Adipose tissue (tissue), 3 donors: ENCODE measurements around the gene CCDC196. TPM values are rescaled to one million over a fixed set of nuclear protein-coding genes. Genes with fewer than 3 reads are reported as not detected.
"Not testable (repeated sequence)": the region's sequence is repeated elsewhere in the genome, so short reads cannot be mapped to it uniquely, and the experiment has no call there.

Experiments used
- H3K27ac ChIP-seq: one replicate; pipeline ENCODE4 v1.5.1; 2013; ENCODE audit warnings: low read depth, low read length
- WGBS, 3 donors: extraction: QIAGEN DNeasy Blood & Tissue Kit; methylation state at CpG; one replicate each; pipeline ENCODE4 v1.1.7; 2013; 5-methylcytosine and 5-hydroxymethylcytosine counted together
- polyA plus RNA-seq, 3 donors: library from polyadenylated mRNA; stranded (reverse); fragments of 200-250 nt; gene quantifications; one replicate each; pipeline ENCODE4 v1.2.3, GENCODE V29; 2013
- donor health status: healthy with polysubstance abuse.
- donor health status: Bipolar disorder and iron deficiency.
- donor health status: healthy.

Gene CCDC196
- polyA plus RNA-seq, 3 donors, result 0.61 TPM; not detected in 2

DNA sequence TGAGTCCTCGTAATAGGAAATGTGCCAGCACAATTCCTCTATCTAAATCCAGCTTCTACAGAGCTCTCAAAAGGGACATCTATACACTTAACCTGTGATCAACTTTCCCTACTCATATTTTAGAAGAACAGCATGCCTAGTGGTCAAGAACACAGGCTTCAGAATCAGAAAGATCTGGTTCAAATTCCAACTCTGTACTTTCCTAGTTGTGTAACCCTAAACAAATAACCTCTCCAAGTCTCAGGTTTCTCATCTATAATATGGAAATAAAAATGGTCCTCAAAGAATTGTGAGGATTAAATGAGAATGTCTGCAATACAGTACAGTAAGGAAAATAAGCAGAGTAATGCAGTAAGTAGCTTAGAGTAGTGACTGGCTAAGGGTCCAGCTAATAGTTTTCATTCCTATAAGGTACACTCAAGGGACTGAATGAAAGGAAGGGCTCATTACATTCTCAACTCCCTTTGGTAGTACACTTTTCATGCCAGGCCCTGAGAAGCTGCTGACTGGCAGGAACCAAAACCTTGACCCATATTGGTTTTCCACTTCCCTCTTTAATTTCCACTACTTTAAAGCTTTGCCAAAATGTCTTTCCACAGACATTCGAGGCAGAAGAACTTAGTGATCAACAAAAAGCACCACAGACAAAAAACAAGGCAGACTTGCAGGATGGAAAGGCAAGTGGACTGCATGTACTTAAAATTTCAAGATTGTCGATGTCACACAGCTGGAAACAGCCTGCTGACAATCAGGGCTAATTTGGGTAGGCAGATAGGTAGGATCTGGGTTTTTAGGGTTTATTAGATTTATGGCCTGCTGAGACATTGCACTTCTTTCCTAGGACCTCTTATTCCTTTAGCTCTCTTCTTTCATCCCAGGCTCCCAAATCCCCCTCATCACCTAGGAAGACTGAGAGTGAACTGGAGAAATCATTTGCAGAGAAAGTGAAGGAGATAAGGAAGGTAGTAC, 4.3 kb downstream of the CCDC196 start:
- H3K27ac ChIP-seq, result no peak overlapping the region
- WGBS, 3 donors, result 61 to 65% (median 63%) methylated on average over 3 of the region's 3 CpGs

DNA sequence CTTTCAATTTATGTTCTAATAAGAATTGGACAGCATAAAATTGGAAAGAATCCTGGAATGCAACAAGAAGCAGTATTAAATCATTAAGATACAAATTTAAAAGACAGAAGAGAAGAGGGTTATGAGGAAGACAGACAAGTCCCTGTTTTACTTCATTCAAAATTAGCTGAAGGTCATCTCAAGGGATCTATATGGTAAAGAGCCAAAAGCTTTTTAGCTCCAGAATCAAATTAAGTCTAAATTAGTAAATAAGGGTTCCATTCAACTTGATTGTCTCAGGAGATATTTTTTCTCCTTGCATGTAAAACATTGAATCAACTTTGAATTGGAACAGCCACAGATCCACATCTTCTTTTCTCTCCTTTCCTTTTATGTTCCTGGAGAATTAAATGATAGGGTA, 7.6 kb downstream of the CCDC196 start:
- no peak overlapping the region for H3K27ac ChIP-seq

DNA sequence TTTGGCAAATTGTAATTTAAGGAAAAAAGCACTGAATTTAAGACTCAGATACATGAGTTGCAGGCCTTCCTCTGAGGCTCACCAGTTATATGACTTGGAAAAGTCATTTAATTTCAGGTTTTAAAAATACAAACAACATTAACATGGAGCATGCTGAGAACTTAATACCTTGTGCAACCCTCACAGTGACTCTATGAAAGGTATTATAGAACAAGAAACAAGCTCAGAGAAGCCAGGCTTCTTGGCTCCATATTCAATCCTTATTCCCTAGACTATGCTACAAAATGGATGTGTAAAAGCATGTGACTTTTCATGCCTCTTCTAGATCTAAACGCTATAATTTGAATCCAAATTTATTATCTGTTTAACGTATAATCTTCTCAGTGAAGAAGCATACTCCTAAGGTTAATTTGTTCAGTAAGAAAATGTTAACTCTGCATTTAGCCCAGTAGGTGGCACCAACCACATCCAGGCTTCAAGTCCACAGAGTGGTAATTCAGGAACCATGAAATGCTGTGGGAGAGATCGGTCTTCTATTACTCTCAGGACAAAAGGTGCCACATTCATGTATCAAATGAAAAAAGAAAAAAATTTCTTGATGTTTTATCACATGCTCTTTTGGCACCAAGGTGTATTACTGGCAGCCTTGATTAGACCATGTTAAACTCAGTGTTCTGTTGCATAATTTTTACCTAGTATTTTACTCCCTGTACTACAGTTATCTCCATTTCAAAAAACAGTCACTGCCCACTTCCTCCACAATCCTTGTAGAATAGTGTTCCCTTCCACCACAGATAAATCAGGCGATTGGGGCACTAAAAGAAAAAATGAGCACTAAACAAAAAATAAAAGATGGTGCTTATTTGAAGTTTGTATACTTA, 9.3 kb downstream of the CCDC196 start:
- WGBS, 3 donors, result 1 to 2% (median 2%) methylated on average over 4 of the region's 4 CpGs
- no peak overlapping the region for H3K27ac ChIP-seq

DNA sequence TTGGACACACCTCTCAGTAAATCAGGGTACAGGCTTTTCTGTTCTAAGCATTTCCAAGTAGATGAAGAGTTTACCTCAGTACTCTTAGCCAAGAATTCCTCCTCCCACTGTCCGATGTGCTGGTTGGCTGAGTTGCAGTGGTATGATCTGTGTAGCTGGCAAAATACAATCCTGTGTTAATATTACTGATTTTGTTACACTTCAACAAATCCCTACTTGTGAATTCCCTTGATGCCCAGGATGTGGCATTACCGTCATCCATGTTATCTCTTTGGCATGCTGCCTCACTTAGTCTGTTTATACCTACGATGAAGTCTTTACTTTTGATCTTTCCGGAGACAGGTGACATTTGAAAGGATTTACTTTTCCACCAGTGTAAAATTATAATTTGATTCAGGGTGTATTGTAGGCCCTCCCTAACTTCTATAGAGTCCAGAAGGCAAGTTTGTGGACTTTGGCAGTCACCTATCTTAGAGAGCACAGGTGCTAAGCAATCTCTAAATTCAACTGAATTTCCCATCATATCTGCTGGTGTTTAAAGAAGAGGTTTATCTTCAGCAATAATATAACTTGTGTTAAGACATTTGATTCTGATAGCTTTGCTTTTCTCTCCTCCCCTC, 10.1 kb downstream of the CCDC196 start:
- WGBS, 3 donors, result 20 to 58% (median 56%) methylated on average over 4 of the region's 4 CpGs
- no peak overlapping the region for H3K27ac ChIP-seq

DNA sequence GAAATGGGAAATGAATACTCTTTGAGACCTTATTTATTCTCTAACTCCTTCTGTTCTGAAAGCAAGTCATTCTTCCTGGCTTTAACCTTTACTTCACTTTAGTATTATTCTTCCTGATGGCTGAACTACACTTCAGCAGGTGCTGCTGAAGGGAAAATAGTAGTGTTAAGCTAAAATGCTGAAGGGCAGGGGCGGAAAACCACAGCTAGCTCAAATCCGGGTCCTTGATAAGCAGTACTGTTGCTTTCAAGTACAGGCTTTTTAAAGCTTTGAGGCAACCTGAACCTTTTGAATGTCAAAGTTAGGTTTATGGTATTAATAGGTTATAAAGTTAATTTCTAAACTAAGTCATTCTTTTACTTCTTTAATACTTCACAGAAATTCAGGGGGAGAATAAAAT, 10.7 kb downstream of the CCDC196 start:
- H3K27ac ChIP-seq, result no peak overlapping the region
- WGBS, 3 donors, result 26 to 51% (median 50%) methylated on average over 2 of the region's 2 CpGs

DNA sequence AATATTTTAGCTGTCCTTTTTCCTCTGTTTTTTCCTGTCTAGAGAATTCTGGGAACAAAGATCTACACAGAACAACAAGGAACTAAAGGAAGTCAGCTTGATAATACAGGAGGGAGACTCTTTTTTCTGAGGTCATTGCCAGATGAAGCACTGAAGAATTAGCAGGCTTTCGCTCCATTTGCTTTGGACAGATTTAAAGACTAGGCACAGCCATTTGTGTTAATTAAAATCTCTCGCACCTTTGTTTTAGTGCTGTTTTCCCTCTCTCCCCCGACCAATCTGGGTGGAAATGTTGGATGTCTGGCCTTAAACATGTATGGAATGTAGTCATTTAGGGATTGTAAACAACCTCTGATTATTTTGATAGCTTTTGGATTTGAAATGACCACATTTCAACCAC, 12.1 kb downstream of the CCDC196 start:
- 69 to 85% (median 72%) methylated on average over 3 of the region's 3 CpGs for WGBS, 3 donors
- H3K27ac ChIP-seq, result no peak overlapping the region

DNA sequence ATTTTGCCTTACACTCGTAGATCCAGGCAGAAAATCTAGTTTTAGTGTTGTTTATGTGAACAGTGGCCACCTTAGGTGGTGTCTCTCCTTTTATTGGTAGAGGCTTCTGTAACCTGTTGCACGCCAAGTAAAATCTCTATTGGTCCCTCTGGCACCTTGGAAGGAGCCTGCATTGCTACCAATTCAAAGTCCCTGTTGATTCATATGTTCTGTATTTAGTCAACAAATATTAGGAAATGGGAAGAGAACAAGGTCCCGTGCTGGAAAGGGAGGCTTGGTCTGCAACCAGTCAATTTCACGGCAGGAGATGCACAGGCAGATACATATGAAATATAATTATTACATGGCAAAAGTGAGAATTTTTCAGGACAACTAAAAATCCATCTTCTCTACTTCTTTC, 15.4 kb downstream of the CCDC196 start:
- H3K27ac ChIP-seq, result no peak overlapping the region
- 34 to 78% (median 76%) methylated on average over 4 of the region's 4 CpGs for WGBS, 3 donors

DNA sequence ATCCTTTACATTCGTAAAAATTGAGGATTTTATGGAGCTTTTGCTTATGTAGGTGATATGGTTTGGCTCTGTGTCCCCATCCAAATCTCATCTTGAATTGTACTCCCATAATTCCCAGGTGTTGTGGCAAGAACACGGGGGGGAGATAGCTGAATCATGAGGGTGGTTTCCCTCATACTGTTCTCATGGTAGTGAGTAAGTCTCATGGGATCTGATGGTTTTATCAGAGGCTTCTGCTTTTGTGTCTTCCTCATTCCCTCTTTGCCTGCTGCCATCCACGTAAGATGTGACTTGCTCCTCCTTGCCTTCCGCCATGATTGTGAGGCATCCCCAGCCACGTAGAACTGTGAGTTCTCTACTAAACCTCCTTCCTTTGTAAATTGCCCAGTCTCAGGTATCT, 16.7 kb downstream of the CCDC196 start:
- 87 to 96% (median 88%) methylated on average over 5 of the region's 5 CpGs for WGBS, 3 donors

DNA sequence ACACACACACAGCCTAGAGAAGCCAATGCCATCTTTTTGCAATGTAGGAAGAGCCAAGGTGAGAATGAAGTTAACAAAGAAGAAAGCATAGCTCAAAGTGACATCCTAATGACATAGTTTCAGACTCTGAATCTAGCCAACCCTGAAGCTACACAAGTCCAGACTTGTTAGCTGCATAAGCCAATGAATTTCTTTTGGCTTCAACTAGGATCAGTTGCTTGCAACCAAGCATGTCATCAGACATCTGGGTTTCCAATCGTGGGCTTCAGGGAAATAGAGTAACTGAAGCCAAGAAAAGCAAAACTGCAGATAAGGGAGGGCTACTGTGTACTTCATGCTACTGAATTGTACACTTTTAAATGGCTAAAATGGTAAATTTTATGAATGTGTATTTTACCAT, 17.4 kb downstream of the CCDC196 start:
- 35 to 62% (median 49%) methylated on average over 1 of the region's 1 CpG for WGBS, 3 donors
- H3K27ac ChIP-seq, result no peak overlapping the region

More for the DNA sequence above, 16.7 kb downstream of the CCDC196 start:
- H3K27ac ChIP-seq, result not testable (repeated sequence)

DNA sequence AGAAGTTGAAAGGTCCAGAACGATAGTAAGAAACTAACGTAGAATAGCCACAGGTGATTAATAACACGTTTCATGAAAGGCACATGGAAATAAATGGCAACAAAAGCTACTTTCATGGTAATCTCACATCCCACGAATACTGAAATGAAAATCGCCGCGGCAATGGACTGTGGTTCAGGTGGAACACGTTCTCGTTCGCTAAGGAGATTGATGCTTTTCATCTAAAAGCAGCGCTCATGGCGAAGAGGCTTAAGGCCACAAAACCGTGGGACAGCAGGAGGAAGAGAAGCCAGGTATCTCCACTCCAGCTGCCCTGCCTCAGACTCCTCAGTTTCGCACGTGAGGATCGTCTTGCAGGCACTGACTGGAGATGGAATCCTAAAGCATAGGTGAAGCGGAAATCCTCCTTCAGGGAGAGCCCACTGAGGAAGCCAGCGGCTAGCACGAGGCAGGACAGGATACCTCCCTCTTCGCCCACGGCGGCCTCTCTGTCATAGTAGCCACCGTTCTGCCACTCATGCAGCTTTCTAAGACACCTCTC, 21.1 kb downstream of the CCDC196 start:
- H3K27ac ChIP-seq, result no peak overlapping the region
- WGBS, 3 donors, result 1 to 3% (median 1%) methylated on average over 22 to 23 of the region's 23 CpGs

DNA sequence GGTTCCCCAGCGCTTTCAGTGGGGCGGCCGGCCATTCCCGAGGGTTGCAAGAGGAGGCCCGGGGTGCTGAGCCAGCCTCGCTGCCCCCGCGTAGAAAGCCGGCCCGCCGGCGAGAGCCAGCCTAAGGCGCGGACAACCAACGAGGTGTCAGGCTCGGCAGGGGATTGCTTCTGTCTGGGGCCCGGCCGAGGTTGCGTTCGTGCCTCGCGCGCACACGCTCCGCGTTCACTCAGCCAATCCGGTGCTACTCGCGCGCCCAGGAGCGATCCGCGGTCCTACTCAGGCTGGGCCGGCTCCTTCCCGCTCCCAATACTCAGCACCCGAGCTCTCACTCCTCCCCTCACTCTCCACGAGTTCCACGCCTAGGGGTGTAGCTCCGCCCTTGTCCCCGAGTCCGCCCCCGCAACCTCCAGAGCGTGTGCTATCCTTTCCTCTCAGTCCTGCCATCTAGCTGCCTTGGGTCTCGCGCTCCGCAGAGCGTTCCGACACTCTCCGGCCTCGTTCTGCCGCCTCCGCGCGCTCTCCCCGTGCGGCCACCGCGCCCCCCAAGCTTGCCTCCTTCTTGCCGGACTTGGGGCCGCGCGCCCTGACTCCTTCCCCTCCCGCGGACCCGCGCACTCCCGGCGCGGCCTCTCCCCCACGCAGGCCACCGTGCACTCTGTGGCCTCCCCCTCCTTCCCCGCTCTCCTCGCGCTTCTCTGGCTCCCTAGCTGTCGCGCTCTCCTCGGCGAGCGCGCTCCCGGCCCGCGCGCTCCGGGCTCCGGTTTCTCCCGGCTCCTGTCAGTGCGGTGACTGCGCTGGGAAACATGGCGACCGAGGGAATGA, 21.8 kb downstream of the CCDC196 start, which contains the start of gene GPHN:
Gene GPHN, plus strand, starts transcription at position 426 of the 825 bp plus-strand sequence.
- WGBS, 3 donors, result 0 to 1% (median 1%) methylated on average over 74 to 91 of the region's 91 CpGs
- H3K27ac ChIP-seq, result no peak within 1 kb of the TSS

DNA sequence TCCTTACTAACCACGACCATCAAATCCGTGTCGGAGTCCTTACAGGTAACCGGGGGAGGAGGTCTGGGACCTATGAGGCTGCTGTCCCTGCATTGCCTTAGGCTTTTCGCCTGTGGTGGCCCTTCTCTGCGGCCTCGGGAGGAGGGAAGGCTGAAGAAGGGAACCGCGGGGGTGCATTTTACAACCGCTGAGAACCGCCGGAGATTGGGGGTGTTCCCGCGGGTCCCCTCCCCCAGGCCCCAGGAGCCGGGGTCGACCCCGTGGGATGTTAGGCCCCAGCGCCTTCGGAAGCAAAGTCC, 22.3 kb downstream of the CCDC196 start:
- no peak overlapping the region for H3K27ac ChIP-seq
- WGBS, 3 donors, result 0% methylated on average over 19 of the region's 19 CpGs

DNA sequence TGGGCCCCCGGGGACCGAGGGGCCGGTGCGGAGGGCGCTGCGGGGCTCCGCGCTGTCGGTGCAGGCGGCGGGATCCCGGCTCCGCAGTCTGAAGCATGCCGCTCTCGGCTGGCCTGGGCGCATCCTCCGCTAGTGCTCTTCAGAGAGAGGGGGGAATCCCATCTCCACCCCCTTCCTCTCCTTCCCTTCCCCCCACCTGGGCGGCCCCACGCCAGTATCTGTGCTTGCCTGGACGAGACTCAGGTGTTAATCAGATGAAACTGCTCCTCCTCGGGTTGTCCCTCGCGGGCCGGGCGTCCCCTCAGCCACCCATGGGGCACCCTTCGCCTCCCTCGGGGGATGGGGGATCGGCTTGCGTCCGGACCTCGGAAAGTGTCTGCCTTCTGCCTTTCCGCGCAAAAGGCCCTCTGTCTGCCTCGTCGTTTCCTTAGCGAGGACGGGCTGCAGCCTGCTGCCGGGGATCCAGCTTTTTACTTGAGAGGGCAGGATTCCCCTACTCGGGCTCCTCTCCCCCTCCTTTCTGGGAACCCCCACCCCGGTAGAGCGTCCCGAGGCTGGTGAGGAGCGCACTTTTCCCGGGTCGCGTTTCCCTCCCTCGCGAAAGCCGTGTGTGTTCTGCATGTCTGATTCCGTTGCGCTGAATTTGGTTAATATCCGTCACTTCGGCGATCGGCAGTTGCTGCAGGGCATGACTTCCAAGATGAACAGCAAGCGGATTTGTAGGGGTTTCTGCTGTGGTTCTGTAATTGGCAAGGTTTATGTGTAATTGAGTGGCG, 22.9 kb downstream of the CCDC196 start:
- 0 to 1% (median 1%) methylated on average over 52 to 57 of the region's 57 CpGs for WGBS, 3 donors
- H3K27ac ChIP-seq, result no peak overlapping the region

DNA sequence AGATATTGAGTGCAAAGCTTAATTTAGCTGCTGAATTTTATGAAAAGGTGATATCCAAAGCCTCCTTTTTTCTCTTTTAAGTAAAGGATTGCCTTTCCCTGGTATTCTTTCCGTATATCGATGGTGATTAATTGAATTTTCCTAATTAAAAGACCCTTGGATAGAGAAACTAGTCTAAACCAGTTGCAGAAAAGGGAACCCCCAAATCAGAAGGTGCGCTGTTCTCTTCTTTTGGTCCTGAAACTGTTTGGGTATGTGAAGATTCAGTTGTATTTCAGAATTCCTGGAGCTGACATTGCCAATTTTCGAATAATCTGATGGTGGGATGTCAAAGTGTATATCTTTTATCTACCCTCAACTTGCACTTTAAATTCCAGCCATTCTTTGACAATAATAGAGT, 23.7 kb downstream of the CCDC196 start:
- 47 to 61% (median 49%) methylated on average over 4 of the region's 4 CpGs for WGBS, 3 donors
- no peak overlapping the region for H3K27ac ChIP-seq

DNA sequence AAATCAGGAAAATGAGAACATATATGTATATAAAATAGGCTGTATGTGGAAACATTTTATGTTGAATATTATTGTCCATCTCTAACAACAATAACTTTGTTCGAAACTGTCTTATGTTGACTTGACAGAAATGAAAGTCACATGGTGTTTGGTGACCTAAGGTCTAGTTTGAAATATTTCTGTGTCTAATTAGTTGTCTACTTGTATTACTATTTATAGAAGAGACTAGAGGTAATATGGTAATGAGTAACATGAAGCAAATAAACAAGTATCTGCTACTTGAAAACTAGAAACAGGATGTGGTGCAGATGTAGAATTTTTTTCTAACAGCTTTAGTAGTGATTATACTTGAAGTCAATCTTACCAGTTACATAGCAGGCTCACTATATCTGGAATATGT, 25.7 kb downstream of the CCDC196 start:
- H3K27ac ChIP-seq, result no peak overlapping the region
- WGBS, 3 donors, result 80 to 92% (median 84%) methylated on average over 1 of the region's 1 CpG

DNA sequence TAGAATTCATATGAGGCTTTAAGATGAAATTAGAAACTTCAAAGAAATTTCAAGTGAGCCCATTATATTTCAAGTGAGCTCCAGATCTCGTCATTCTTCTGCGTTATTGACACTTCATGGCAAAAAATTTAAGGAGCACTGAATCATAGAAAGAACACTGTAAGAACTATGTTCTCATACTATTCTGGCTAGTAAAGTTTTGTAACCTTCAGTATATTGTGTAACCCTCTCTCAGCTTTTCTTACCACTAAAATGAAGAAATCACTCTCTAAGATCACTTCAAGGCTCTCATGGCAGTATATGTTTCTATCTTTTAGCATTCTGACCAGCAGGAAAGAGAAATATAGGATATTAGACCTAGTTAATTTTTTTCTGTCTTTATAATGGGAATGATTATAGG, 28.0 kb downstream of the CCDC196 start:
- WGBS, 3 donors, result 51 to 96% (median 71%) methylated on average over 2 of the region's 2 CpGs

DNA sequence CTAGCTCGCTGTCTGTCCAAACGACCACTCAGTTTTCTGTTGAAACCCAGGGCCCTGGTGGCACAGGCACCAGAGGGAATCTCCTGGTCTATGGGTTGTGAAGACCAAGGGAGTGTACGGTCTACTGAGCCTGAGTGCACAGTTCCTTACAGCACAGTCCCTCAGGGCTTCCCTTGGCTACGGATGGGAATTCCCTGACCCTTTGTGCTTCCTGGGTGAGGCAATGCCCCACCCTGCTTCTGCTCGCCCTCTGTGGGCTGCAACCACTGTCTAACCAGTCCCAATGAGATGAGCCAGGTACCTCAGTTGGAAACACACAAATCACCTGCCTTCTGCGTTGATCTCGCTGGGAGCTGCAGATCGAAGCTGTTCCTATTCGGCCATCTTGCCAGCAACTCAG, 44.4 kb downstream of the CCDC196 start:
- H3K27ac ChIP-seq, result no peak overlapping the region
- 90 to 95% (median 91%) methylated on average over 9 of the region's 9 CpGs for WGBS, 3 donors

More for the DNA sequence above, 28.0 kb downstream of the CCDC196 start:
- H3K27ac ChIP-seq, result no peak overlapping the region
